RWPE1 (cell line): ENCODE results near the gene MRPS31.
"Not testable (repeated sequence)": the region's sequence is repeated elsewhere in the genome, so short reads cannot be mapped to it uniquely, and the experiment has no call there.

Source experiments
- CTCF ChIA-PET: fragments of 350-600 bp; sonication (Branson Sonifier 250); formaldehyde crosslinking; extraction: SDS; loops from one replicate; lab custom pipeline; 2021; lab: Yijun Ruan, JAX
- POLR2A ChIA-PET: fragments of 400-600 bp; formaldehyde crosslinking; extraction: SDS; loops from one replicate; lab custom pipeline; 2020; ENCODE audit warnings: antibody characterized with exemption; ENCODE audit not compliant: low non-redundant PET; lab: Yijun Ruan, JAX
- DNase-seq: peaks from one replicate; pipeline ENCODE4 v3.0.0; 2012; ENCODE audit warnings: low spot score
- H3K27ac ChIP-seq: fragments of 450-650 bp; 2 replicates; pipeline ENCODE4 v1.5.1; 2017
- TF ChIP-seq, protein P1 (sequence below): fragments of 450-650 bp; conservative IDR thresholded peaks from 2 replicates; pipeline ENCODE4 v1.5.1; 2017; ENCODE audit warnings: low read depth, mild to moderate bottlenecking

Gene MRPS31

DNA sequence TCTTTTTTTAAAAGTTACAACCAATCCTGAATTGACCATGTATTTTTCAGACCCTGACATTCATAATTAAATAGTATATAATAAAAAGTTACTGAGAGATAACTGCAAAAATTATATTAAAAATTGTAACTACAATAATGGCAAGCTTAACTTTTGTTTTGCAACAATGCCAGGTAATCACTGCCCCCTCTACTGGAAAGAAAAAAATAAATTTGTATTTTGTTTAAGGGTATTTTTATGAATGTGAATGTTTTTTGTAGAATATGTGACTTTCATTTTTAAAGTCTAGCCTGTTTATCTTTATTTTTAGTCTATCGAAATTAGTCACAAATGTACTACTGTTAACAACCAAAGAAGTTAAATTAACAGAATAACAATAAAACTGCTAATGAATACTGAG is 21.7 kb downstream of the MRPS31 start:
- POLR2A ChIA-PET = no interaction called here
- CTCF ChIA-PET = interaction anchor here (0.7 kb wide), 1 partner anchor 26 kb away, joined by 3 read pairs; no protein-coding TSS in a partner anchor
- DNase-seq = no peak
- no peak overlapping the region for H3K27ac ChIP-seq
- TF ChIP-seq, protein P1, sequence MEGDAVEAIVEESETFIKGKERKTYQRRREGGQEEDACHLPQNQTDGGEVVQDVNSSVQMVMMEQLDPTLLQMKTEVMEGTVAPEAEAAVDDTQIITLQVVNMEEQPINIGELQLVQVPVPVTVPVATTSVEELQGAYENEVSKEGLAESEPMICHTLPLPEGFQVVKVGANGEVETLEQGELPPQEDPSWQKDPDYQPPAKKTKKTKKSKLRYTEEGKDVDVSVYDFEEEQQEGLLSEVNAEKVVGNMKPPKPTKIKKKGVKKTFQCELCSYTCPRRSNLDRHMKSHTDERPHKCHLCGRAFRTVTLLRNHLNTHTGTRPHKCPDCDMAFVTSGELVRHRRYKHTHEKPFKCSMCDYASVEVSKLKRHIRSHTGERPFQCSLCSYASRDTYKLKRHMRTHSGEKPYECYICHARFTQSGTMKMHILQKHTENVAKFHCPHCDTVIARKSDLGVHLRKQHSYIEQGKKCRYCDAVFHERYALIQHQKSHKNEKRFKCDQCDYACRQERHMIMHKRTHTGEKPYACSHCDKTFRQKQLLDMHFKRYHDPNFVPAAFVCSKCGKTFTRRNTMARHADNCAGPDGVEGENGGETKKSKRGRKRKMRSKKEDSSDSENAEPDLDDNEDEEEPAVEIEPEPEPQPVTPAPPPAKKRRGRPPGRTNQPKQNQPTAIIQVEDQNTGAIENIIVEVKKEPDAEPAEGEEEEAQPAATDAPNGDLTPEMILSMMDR = peak; percentile 27; the same call in 1 of the 2 replicates

GRCh38 chr13:40735232-40735548 is 35.8 kb downstream of the MRPS31 start:
- DNase-seq, POLR2A ChIA-PET, CTCF ChIA-PET: not testable (repeated sequence)
- peak overlapping the region; percentile 94 for H3K27ac ChIP-seq

DNA sequence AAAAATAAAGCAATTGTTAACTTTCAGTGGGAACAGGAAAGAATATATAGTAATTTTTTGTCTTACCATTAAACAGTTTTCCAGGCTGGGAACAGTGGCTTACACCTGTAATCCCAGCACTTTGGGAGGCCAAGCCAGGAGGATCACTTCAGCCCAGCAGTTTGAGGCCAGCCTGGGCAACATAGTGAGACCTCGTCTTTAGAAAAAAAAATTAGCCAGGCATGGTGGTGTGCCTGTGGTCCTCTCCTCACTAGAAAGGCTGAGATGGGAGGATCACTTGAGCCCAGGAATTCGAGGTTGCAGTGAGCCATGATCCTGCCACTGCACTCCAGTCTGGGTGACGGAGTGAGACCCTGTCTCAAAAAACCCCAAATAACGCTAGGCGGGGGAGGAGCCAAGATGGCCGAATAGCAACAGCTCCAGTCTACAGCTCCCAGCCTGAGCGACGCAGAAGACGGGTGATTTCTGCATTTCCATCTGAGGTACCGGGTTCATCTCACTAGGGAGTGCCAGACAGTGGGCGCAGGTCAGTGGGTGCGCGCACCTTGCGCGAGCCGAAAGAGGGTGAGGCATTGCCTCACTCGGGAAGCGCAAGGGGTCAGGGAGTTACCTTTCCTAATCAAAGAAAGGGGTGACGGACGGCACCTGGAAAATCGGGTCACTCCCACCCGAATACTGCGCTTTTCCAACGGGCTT is 36.3 kb downstream of the MRPS31 start:
- POLR2A ChIA-PET, DNase-seq: not testable (repeated sequence)
- CTCF ChIA-PET = interaction anchor here (0.6 kb wide), 1 partner anchor 515 kb away, joined by 3 read pairs; no protein-coding TSS in a partner anchor

DNA sequence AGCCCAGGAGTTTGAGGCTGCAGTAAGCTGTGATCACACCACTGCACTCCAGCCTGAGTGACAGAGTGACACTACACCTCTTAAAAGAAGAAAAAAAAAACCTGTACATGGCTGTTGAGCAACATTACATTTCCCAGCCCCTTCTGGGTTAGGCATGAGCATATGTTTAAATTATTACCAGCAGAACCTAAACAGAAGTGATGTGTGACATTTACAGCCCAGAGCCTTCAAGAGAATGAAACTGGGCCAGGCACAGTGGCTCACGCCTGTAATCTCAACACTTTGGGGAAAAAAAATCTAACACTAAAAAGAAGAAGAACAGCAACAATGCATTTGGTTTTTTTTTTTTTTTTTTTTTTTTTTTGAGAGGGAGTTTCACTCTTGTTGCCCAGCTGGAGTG is 38.3 kb downstream of the MRPS31 start:
- no peak for DNase-seq
- ChIA-PET CTCF (interaction anchor here (0.6 kb wide), 1 partner anchor 25 kb away, joined by 4 read pairs; no protein-coding TSS in a partner anchor), POLR2A (no interaction called here)
- no peak overlapping the region for H3K27ac ChIP-seq
- TF ChIP-seq, protein P1 = no peak

More for the DNA sequence above, 36.3 kb downstream of the MRPS31 start:
- H3K27ac ChIP-seq = peak overlapping the region; percentile 94

- no peak for DNase-seq
- no peak overlapping the region for H3K27ac ChIP-seq
- ChIA-PET POLR2A (no interaction called here), CTCF (interaction anchor here (0.6 to 0.7 kb wide), 2 partner anchors 44 to 581 kb away, joined by 3 read pairs; no protein-coding TSS in a partner anchor)
- TF ChIP-seq, protein P1 = no peak
These were observed 42.4 kb downstream of the MRPS31 start for GRCh38 chr13:40728595-40728994.

DNA sequence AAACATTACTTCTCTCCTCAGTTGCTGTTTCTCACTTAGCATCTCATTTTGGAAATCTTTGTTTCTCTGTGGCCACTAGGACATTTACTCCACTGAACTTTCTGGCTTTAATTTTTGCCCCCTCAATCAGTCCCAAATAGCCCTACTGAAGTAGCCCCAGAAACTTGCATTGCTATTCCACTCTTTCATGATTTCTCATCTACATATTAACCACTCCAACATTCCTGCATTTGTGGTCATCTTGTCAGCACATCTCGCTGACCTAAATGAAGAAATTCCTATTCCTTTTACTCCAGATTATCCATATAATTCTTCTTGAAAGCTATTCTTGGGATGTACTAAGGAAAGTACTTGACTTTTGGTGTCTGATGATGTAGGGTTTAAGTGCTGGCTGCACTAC is 56.6 kb downstream of the MRPS31 start:
- POLR2A ChIA-PET, H3K27ac ChIP-seq, CTCF ChIA-PET, DNase-seq: not testable (repeated sequence)

- DNase-seq = no peak
- TF ChIP-seq, protein P1 = no peak
- no peak overlapping the region for H3K27ac ChIP-seq
- CTCF ChIA-PET = no interaction called here
- POLR2A ChIA-PET = no interaction called here
These were observed 64.6 kb downstream of the MRPS31 start for GRCh38 chr13:40706439-40706838.

GRCh38 chr13:40697711-40698110 is 73.3 kb downstream of the MRPS31 start:
- CTCF ChIA-PET = no interaction called here
- TF ChIP-seq, protein P1 = no peak
- H3K27ac ChIP-seq = no peak overlapping the region
- DNase-seq = no peak
- POLR2A ChIA-PET = no interaction called here
